Liver (tissue), 3 donors: ENCODE measurements around the gene MRPL44.

Experiments used
- EGR1 ChIP-seq, 2 donors: IDR thresholded peaks; 2 replicates each; pipeline ENCODE4 v1.6.1; 2016 to 2018; ENCODE audit warnings: antibody characterized with exemption in 2 of 2, low read depth in 2 of 2
- FOXA2 ChIP-seq: IDR thresholded peaks from 2 replicates; pipeline ENCODE4 v1.6.1; 2016; ENCODE audit warnings: antibody characterized with exemption
- GABPA ChIP-seq, 2 donors: IDR thresholded peaks in 1 of 2; conservative IDR thresholded peaks in 1 of 2; 2 replicates each; pipeline ENCODE4 v1.6.1; 2016; ENCODE audit warnings: antibody characterized with exemption in 2 of 2, mild to moderate bottlenecking in 1 of 2, moderate library complexity in 1 of 2
- HNF4G ChIP-seq: IDR thresholded peaks from 2 replicates; pipeline ENCODE4 v1.6.1; 2016; ENCODE audit warnings: antibody characterized with exemption
- JUND ChIP-seq, 2 donors: IDR thresholded peaks; 2 replicates each; pipeline ENCODE4 v1.6.1; 2016; ENCODE audit warnings: antibody characterized with exemption in 2 of 2
- RAD21 ChIP-seq, 2 donors: IDR thresholded peaks; 2 replicates each; pipeline ENCODE4 v1.6.1; 2016; ENCODE audit warnings: antibody characterized with exemption in 2 of 2, mild to moderate bottlenecking in 2 of 2
- RXRA ChIP-seq, 2 donors: IDR thresholded peaks; 2 replicates each; pipeline ENCODE4 v1.6.1; 2017 to 2018; ENCODE audit warnings: antibody characterized with exemption in 2 of 2, mild to moderate bottlenecking in 1 of 2
- SP1 ChIP-seq: IDR thresholded peaks from 2 replicates; pipeline ENCODE4 v1.6.1; 2018; ENCODE audit warnings: antibody characterized with exemption, mild to moderate bottlenecking
- TAF1 ChIP-seq: conservative IDR thresholded peaks from 2 replicates; pipeline ENCODE4 v1.6.1; 2016; ENCODE audit warnings: antibody characterized with exemption, mild to moderate bottlenecking
- TF ChIP-seq, protein P1 (sequence below): fragments of 150-350 bp; IDR thresholded peaks from 2 replicates; pipeline ENCODE4 v1.5.1; 2017; ENCODE audit warnings: improper control_type of control experiment, low read depth, low read length; ENCODE audit not compliant: missing input control
- TF ChIP-seq, protein P2 (sequence below): IDR thresholded peaks from 2 replicates; pipeline ENCODE4 v1.6.1; 2016; ENCODE audit warnings: antibody characterized with exemption, mild to moderate bottlenecking
- TF ChIP-seq, protein P3 (sequence below): IDR thresholded peaks from 2 replicates; pipeline ENCODE4 v1.6.1; 2016; ENCODE audit warnings: antibody characterized with exemption
- TF ChIP-seq, protein P4 (sequence below): IDR thresholded peaks from 2 replicates; pipeline ENCODE4 v1.6.1; 2016; ENCODE audit warnings: antibody characterized with exemption
- donor health status: healthy.
- donor health status: healthy.

DNA sequence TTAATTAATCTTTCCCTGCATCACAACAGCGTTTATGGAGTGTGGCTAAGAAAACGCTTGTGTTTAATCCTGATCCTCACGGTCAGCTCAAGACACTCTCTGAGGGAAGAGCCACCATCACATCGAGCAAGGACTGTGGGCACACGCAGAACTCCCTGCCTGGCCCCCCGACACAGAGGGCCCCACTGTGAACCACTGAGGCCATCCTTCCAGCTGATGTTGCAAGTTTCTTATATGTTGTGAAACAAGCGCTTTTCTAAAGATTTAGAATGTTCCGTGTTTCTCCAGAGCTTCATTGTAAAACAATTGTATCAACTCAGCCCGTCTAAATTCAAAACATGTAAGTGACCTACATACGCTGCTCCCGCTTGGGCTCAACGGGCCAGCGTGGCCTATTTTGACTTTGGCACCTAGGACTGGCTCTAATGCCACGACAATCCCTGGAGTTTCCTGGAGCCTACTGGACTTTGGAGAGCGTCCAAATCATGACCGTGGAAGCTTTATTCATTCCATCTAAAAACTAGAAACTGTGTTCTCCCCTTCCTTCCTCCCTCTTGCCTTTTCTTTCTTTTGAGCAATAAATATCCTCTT, 46.9 kb downstream of the MRPL44 start:
- TF ChIP-seq, protein P1, sequence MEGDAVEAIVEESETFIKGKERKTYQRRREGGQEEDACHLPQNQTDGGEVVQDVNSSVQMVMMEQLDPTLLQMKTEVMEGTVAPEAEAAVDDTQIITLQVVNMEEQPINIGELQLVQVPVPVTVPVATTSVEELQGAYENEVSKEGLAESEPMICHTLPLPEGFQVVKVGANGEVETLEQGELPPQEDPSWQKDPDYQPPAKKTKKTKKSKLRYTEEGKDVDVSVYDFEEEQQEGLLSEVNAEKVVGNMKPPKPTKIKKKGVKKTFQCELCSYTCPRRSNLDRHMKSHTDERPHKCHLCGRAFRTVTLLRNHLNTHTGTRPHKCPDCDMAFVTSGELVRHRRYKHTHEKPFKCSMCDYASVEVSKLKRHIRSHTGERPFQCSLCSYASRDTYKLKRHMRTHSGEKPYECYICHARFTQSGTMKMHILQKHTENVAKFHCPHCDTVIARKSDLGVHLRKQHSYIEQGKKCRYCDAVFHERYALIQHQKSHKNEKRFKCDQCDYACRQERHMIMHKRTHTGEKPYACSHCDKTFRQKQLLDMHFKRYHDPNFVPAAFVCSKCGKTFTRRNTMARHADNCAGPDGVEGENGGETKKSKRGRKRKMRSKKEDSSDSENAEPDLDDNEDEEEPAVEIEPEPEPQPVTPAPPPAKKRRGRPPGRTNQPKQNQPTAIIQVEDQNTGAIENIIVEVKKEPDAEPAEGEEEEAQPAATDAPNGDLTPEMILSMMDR: no peak
- TF ChIP-seq, protein P2, sequence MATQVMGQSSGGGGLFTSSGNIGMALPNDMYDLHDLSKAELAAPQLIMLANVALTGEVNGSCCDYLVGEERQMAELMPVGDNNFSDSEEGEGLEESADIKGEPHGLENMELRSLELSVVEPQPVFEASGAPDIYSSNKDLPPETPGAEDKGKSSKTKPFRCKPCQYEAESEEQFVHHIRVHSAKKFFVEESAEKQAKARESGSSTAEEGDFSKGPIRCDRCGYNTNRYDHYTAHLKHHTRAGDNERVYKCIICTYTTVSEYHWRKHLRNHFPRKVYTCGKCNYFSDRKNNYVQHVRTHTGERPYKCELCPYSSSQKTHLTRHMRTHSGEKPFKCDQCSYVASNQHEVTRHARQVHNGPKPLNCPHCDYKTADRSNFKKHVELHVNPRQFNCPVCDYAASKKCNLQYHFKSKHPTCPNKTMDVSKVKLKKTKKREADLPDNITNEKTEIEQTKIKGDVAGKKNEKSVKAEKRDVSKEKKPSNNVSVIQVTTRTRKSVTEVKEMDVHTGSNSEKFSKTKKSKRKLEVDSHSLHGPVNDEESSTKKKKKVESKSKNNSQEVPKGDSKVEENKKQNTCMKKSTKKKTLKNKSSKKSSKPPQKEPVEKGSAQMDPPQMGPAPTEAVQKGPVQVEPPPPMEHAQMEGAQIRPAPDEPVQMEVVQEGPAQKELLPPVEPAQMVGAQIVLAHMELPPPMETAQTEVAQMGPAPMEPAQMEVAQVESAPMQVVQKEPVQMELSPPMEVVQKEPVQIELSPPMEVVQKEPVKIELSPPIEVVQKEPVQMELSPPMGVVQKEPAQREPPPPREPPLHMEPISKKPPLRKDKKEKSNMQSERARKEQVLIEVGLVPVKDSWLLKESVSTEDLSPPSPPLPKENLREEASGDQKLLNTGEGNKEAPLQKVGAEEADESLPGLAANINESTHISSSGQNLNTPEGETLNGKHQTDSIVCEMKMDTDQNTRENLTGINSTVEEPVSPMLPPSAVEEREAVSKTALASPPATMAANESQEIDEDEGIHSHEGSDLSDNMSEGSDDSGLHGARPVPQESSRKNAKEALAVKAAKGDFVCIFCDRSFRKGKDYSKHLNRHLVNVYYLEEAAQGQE: no peak
- no peak for TF ChIP-seq HNF4G
- TF ChIP-seq, protein P3, sequence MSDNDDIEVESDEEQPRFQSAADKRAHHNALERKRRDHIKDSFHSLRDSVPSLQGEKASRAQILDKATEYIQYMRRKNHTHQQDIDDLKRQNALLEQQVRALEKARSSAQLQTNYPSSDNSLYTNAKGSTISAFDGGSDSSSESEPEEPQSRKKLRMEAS: no peak
- TF ChIP-seq GABPA (IDR thresholded peaks at IDR 0.05 in 1 of 2, conservative IDR thresholded peaks at IDR 0.05 in 1 of 2): no peak
- no peak for TF ChIP-seq JUND (IDR thresholded peaks at IDR 0.05)
- TF ChIP-seq, protein P4, sequence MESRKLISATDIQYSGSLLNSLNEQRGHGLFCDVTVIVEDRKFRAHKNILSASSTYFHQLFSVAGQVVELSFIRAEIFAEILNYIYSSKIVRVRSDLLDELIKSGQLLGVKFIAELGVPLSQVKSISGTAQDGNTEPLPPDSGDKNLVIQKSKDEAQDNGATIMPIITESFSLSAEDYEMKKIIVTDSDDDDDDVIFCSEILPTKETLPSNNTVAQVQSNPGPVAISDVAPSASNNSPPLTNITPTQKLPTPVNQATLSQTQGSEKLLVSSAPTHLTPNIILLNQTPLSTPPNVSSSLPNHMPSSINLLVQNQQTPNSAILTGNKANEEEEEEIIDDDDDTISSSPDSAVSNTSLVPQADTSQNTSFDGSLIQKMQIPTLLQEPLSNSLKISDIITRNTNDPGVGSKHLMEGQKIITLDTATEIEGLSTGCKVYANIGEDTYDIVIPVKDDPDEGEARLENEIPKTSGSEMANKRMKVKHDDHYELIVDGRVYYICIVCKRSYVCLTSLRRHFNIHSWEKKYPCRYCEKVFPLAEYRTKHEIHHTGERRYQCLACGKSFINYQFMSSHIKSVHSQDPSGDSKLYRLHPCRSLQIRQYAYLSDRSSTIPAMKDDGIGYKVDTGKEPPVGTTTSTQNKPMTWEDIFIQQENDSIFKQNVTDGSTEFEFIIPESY: no peak
- TF ChIP-seq FOXA2: no peak
- no peak for TF ChIP-seq TAF1
- no peak for TF ChIP-seq SP1
- no peak for TF ChIP-seq RAD21 (IDR thresholded peaks at IDR 0.05)
- TF ChIP-seq EGR1 (IDR thresholded peaks at IDR 0.05; ENCODE audit: low read depth in 2 of 2): no peak
- no peak for TF ChIP-seq RXRA (IDR thresholded peaks at IDR 0.05)
